Hepatocyte (in vitro differentiated cells): ENCODE measurements around the gene ARMH3. TPM values are rescaled to one million over a fixed set of nuclear protein-coding genes. Genes with fewer than 3 reads are reported as not detected.

Experiments used
- DNase-seq: peaks from one replicate; pipeline ENCODE4 v3.0.0-alpha.2; 2016; ENCODE audit warnings: low spot score
- H2AFZ ChIP-seq: fragments of 200-600 bp; sonication (generic); 2 replicates; pipeline ENCODE4 v1.6.0; 2016; ENCODE audit warnings: antibody characterized with exemption, mild to moderate bottlenecking
- H3K27ac ChIP-seq: fragments of 200-600 bp; sonication (generic); 2 replicates; pipeline ENCODE4 v1.5.1; 2016; ENCODE audit warnings: mild to moderate bottlenecking
- H3K27me3 ChIP-seq: fragments of 200-600 bp; sonication (generic); 2 replicates; pipeline ENCODE4 v1.6.1; 2016
- H3K36me3 ChIP-seq: fragments of 200-600 bp; sonication (generic); replicated peaks from 2 replicates; pipeline ENCODE4 v1.5.1; 2016; ENCODE audit warnings: low read depth; ENCODE audit not compliant: insufficient read depth
- H3K4me1 ChIP-seq: fragments of 200-600 bp; sonication (generic); 2 replicates; pipeline ENCODE4 v1.5.1; 2016; ENCODE audit warnings: mild to moderate bottlenecking, moderate library complexity; ENCODE audit not compliant: insufficient read depth
- H3K4me2 ChIP-seq: fragments of 200-600 bp; sonication (generic); 2 replicates; pipeline ENCODE4 v1.6.0; 2016
- H3K4me3 ChIP-seq: fragments of 200-600 bp; sonication (generic); 2 replicates; pipeline ENCODE4 v1.5.1; 2016; ENCODE audit warnings: mild to moderate bottlenecking
- H3K79me2 ChIP-seq: fragments of 200-600 bp; sonication (generic); 2 replicates; pipeline ENCODE4 v1.6.0; 2017; ENCODE audit warnings: mild to moderate bottlenecking
- H3K9me2 ChIP-seq: fragments of 200-600 bp; sonication (generic); replicated peaks from 2 replicates; pipeline ENCODE4 v1.6.0; 2017; ENCODE audit warnings: mild to moderate bottlenecking; ENCODE audit not compliant: insufficient read depth
- H3K9me3 ChIP-seq: fragments of 200-600 bp; sonication (generic); 2 replicates; pipeline ENCODE4 v1.5.1; 2016; ENCODE audit warnings: low read depth, mild to moderate bottlenecking
- H4K20me1 ChIP-seq: fragments of 200-600 bp; sonication (generic); 2 replicates; pipeline ENCODE4 v1.6.0; 2016; ENCODE audit warnings: mild to moderate bottlenecking; ENCODE audit not compliant: insufficient read depth, poor library complexity, severe bottlenecking
- EZH2 ChIP-seq: fragments of 200-600 bp; sonication (generic); IDR thresholded peaks from 2 replicates; pipeline ENCODE4 v1.6.1; 2016; ENCODE audit warnings: antibody characterized with exemption, mild to moderate bottlenecking, borderline replicate concordance
- EZH2phosphoT487 ChIP-seq: fragments of 200-600 bp; sonication (generic); IDR thresholded peaks from one replicate; pipeline ENCODE4 v1.6.1; 2018; ENCODE audit warnings: antibody characterized with exemption, mild to moderate bottlenecking, low read depth, moderate library complexity; ENCODE audit not compliant: unreplicated experiment, severe bottlenecking
- WGBS: methylation state at CpG from one replicate; pipeline ENCODE4 v1.1.6; 2016; ENCODE audit warnings: low lambda C conversion rate; ENCODE audit errors: missing lambda C conversion rate; 5-methylcytosine and 5-hydroxymethylcytosine counted together
- polyA plus RNA-seq: library from polyadenylated mRNA; unstranded; fragments of >200 nt; fragmentation: Nextera tagmentation; extraction: Ambion mirVana; gene quantifications from 2 replicates; pipeline ENCODE4 v1.2.1, GENCODE V29; 2016
- total RNA-seq: library from RNA; depleted of rRNA; stranded (reverse); fragments of >200 nt; gene quantifications from 2 replicates; pipeline ENCODE4 v1.2.3, GENCODE V29; 2014
- TF ChIP-seq, protein P1 (sequence below): fragments of 200-600 bp; sonication (generic); IDR thresholded peaks from 2 replicates; pipeline ENCODE4 v1.5.1; 2016; ENCODE audit warnings: antibody characterized with exemption, mild to moderate bottlenecking; ENCODE audit not compliant: poor library complexity

The ARMH3 gene
- total and polyA plus RNA-seq, 2 experiments from 2014 or later, result 10.6 to 15.1 TPM

GRCh38 chr10:101848894-101849351, 207.1 kb downstream of the ARMH3 start:
- peaks cover 14% of the 10 kb centered on the region for H3K27me3 ChIP-seq
- H2AFZ ChIP-seq, result no peak overlapping the region
- no peaks in the 10 kb centered on the region for H3K9me3 ChIP-seq
- H3K4me1 ChIP-seq, result no peaks in the 10 kb centered on the region
- H3K4me3 ChIP-seq, result no peak overlapping the region
- TF ChIP-seq, protein P1, sequence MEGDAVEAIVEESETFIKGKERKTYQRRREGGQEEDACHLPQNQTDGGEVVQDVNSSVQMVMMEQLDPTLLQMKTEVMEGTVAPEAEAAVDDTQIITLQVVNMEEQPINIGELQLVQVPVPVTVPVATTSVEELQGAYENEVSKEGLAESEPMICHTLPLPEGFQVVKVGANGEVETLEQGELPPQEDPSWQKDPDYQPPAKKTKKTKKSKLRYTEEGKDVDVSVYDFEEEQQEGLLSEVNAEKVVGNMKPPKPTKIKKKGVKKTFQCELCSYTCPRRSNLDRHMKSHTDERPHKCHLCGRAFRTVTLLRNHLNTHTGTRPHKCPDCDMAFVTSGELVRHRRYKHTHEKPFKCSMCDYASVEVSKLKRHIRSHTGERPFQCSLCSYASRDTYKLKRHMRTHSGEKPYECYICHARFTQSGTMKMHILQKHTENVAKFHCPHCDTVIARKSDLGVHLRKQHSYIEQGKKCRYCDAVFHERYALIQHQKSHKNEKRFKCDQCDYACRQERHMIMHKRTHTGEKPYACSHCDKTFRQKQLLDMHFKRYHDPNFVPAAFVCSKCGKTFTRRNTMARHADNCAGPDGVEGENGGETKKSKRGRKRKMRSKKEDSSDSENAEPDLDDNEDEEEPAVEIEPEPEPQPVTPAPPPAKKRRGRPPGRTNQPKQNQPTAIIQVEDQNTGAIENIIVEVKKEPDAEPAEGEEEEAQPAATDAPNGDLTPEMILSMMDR, result no peak
- TF ChIP-seq EZH2 (no peak), EZH2phosphoT487 (no peak)
- no peak overlapping the region for H3K27ac ChIP-seq
- no peak for DNase-seq
- H3K79me2 ChIP-seq, result no peaks in the 10 kb centered on the region
- no peaks in the 10 kb centered on the region for H4K20me1 ChIP-seq
- no peak overlapping the region for H3K4me2 ChIP-seq
- WGBS, result 71% methylated on average over 3 of the region's 3 CpGs
- no peaks in the 10 kb centered on the region for H3K36me3 ChIP-seq
- no peaks in the 10 kb centered on the region for H3K9me2 ChIP-seq

GRCh38 chr10:101848408-101848807, 207.6 kb downstream of the ARMH3 start:
- no peaks in the 10 kb centered on the region for H3K9me3 ChIP-seq
- no peaks in the 10 kb centered on the region for H3K9me2 ChIP-seq
- H3K36me3 ChIP-seq, result no peaks in the 10 kb centered on the region
- 38% methylated on average over 4 of the region's 4 CpGs for WGBS
- no peaks in the 10 kb centered on the region for H3K4me1 ChIP-seq
- H3K79me2 ChIP-seq, result no peaks in the 10 kb centered on the region
- H3K4me2 ChIP-seq, result no peak overlapping the region
- H4K20me1 ChIP-seq, result no peaks in the 10 kb centered on the region
- H3K4me3 ChIP-seq, result no peak overlapping the region
- TF ChIP-seq, protein P1, result no peak
- TF ChIP-seq EZH2 (no peak), EZH2phosphoT487 (no peak)
- DNase-seq, result no peak
- H3K27me3 ChIP-seq, result peaks cover 14% of the 10 kb centered on the region
- no peak overlapping the region for H2AFZ ChIP-seq
- no peak overlapping the region for H3K27ac ChIP-seq

DNA sequence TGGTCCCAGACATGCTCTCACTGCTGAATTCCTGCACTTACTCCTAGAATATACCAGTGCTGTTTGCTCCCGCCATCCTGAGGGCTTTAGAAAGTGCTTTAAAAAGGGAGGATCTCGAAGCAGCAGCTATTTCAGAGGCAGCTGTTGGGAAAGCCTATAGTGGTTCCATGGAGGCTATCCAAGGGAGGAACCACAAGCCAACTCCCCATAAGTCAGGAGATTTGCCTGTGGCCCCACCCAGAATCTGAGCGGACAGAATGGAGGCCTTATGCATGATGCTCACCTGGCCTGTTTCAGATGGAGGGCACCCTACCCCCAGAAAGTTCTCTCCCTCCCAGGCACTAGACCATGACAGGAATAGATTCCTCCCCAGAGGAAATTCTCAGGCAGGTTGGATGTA, 210.1 kb downstream of the ARMH3 start:
- Histone ChIP-seq H3K4me3 (no peak overlapping the region), H3K4me1 (peaks cover under 1% of the 10 kb centered on the region), H3K79me2 (no peaks in the 10 kb centered on the region), H3K4me2 (no peak overlapping the region), H3K9me3 (no peaks in the 10 kb centered on the region), H3K36me3 (no peaks in the 10 kb centered on the region), H3K27ac (no peak overlapping the region), H4K20me1 (peaks cover 16% of the 10 kb centered on the region), H3K9me2 (no peaks in the 10 kb centered on the region), H2AFZ (no peak overlapping the region), H3K27me3 (peaks cover 14% of the 10 kb centered on the region)
- TF ChIP-seq, protein P1, result no peak
- TF ChIP-seq EZH2, result no peak
- no peak for TF ChIP-seq EZH2phosphoT487
- DNase-seq, result no peak
- 98% methylated on average over 3 of the region's 3 CpGs for WGBS
